ENCODE data around the gene MACC1. TPM values are rescaled to one million over a fixed set of nuclear protein-coding genes. Genes with fewer than 3 reads are reported as not detected.

Gene MACC1
- total and polyA plus RNA-seq, 4 donors = 0.02 to 1.0 (median 0.50) TPM

- Histone ChIP-seq H3K9ac (ENCODE audit: low read depth in 1 of 2, low read length in 2 of 2) (no peak overlapping the region), H3K27ac (ENCODE audit: low read depth in 1 of 2, low read length in 2 of 2) (no peak overlapping the region), H3K27me3 (ENCODE audit: control insufficient read depth in 4 of 4, insufficient read depth in 4 of 4, low read length in 3 of 4) (no peaks in the 10 kb centered on the region), H3K4me3 (ENCODE audit: low read depth in 1 of 3, low read length in 3 of 3) (no peak overlapping the region), H3K36me3 (ENCODE audit: control insufficient read depth in 4 of 4, insufficient read depth in 3 of 4, low read depth in 1 of 4, low read length in 3 of 4) (no peaks in the 10 kb centered on the region), H3K9me3 (ENCODE audit: control insufficient read depth in 4 of 4, low read length in 3 of 4) (no peaks in the 10 kb centered on the region), H3K4me1 (ENCODE audit: control insufficient read depth in 4 of 4, insufficient read depth in 4 of 4, low read length in 3 of 4) (no peaks in the 10 kb centered on the region)
- no peak for DNase-seq (ENCODE audit: low spot score)
- WGBS = 55% methylated on average over 3 of the region's 3 CpGs
- TF ChIP-seq ZBTB33 (IDR thresholded peaks at IDR 0.05) (no peak), HNF4G (IDR thresholded peaks at IDR 0.05) (no peak)
These were observed 11.9 kb upstream of the MACC1 start for GRCh38 chr7:20229081-20229480.

GRCh38 chr7:20228654-20229053 is 11.5 kb upstream of the MACC1 start:
- Histone ChIP-seq H3K4me1 (ENCODE audit: control insufficient read depth in 4 of 4, insufficient read depth in 4 of 4, low read length in 3 of 4) (no peaks in the 10 kb centered on the region), H3K27ac (ENCODE audit: low read depth in 1 of 2, low read length in 2 of 2) (no peak overlapping the region), H3K4me3 (ENCODE audit: low read depth in 1 of 3, low read length in 3 of 3) (no peak overlapping the region), H3K27me3 (ENCODE audit: control insufficient read depth in 4 of 4, insufficient read depth in 4 of 4, low read length in 3 of 4) (no peaks in the 10 kb centered on the region), H3K9me3 (ENCODE audit: control insufficient read depth in 4 of 4, low read length in 3 of 4) (no peaks in the 10 kb centered on the region), H3K9ac (ENCODE audit: low read depth in 1 of 2, low read length in 2 of 2) (no peak overlapping the region), H3K36me3 (ENCODE audit: control insufficient read depth in 4 of 4, insufficient read depth in 3 of 4, low read depth in 1 of 4, low read length in 3 of 4) (no peaks in the 10 kb centered on the region)
- no peak for DNase-seq (ENCODE audit: low spot score)
- no peak for TF ChIP-seq EGR1 (IDR thresholded peaks at IDR 0.05; ENCODE audit: low read depth in 2 of 2)
- TF ChIP-seq SP1 (IDR thresholded peaks at IDR 0.05) = no peak
- TF ChIP-seq CTCF (IDR thresholded peaks at IDR 0.05; ENCODE audit: low read depth, low read length, missing input control) = no peak
- no peak for TF ChIP-seq REST (IDR thresholded peaks at IDR 0.05)
- no peak for TF ChIP-seq ZBTB33 (IDR thresholded peaks at IDR 0.05)
- TF ChIP-seq FOXA2 (IDR thresholded peaks at IDR 0.05) = no peak
- no peak for TF ChIP-seq ATF3 (IDR thresholded peaks at IDR 0.05)
- no peak for TF ChIP-seq HNF4A (conservative IDR thresholded peaks at IDR 0.05)
- no peak for TF ChIP-seq RXRA (IDR thresholded peaks at IDR 0.05)
- TF ChIP-seq FOXA1 (IDR thresholded peaks at IDR 0.05) = no peak
- TF ChIP-seq TAF1 (conservative IDR thresholded peaks at IDR 0.05) = no peak
- TF ChIP-seq RAD21 (IDR thresholded peaks at IDR 0.05) = no peak

Data from liver (tissue), 9 donors.